ENCODE measurements around the gene CCDC6. TPM values are rescaled to one million over a fixed set of nuclear protein-coding genes. Genes with fewer than 3 reads are reported as not detected.

CCDC6 gene
- total RNA-seq, 1 experiment from 2014 or later: 91.9 TPM

GRCh38 chr10:59762505-59762904, 143.9 kb downstream of the CCDC6 start:
- Histone ChIP-seq H3K4me1 (replicated peaks; ENCODE audit: insufficient read depth) (no peaks in the 10 kb centered on the region), H3K4me3 (no peak overlapping the region), H3F3A (ENCODE audit: insufficient read depth, low read depth) (no peaks in the 10 kb centered on the region), H4K20me1 (ENCODE audit: insufficient read depth) (no peaks in the 10 kb centered on the region), H3K36me3 (ENCODE audit: low read depth) (no peaks in the 10 kb centered on the region), H3K9me3 (ENCODE audit: insufficient read depth, low read depth) (no peaks in the 10 kb centered on the region; the same call in 1 of the 2 replicates), H3K9me2 (ENCODE audit: insufficient read depth) (no peaks in the 10 kb centered on the region), H3K27ac (no peak overlapping the region), H3K27me3 (ENCODE audit: insufficient read depth, low read depth) (no peaks in the 10 kb centered on the region; the same call in 1 of the 2 replicates), H3K79me2 (ENCODE audit: low read depth) (no peaks in the 10 kb centered on the region), H3K4me2 (no peak overlapping the region), H2AFZ (no peak overlapping the region; the same call in 1 of the 2 replicates)
- TF ChIP-seq EZH2 (IDR thresholded peaks at IDR 0.05; ENCODE audit: low read depth) (no peak), CTCF (conservative IDR thresholded peaks at IDR 0.05) (no peak)
- intact Hi-C loops (cut with micrococcal nuclease; ENCODE audit: unreplicated experiment): no loop called here
- BruUV-seq (replicated peaks): no TSS peak
- POLR2A ChIA-PET (ENCODE audit: unreplicated experiment): no interaction called here
- CTCF ChIA-PET: no interaction called here
- DNase-seq: no peak

DNA sequence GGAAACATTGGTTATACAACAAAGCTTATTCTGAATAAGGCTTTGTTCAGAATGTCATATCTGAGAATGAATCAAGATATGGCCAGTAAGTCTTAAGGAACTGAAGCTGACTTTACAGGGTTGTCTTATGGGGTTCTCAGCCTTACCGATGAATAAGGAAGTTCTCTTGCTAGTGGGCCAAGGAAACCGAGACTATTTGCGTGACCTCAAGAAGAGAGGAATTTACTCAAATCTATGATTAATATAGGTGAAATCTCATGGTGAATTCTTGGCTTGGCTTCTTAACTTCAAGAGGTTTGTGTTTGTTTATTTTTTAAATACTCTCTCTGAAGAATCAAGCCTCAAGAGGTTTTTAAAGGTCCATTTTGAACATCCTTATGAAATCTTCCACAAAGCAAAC, 148.4 kb downstream of the CCDC6 start:
- no peaks in the 10 kb centered on the region; the same call in 1 of the 2 replicates for H3K27me3 ChIP-seq (ENCODE audit: insufficient read depth, low read depth)
- DNase-seq: peak in 1 of 2 experiments; percentile 52
- no peaks in the 10 kb centered on the region for H3K36me3 ChIP-seq (ENCODE audit: low read depth)
- H2AFZ ChIP-seq: no peak overlapping the region
- no peak overlapping the region for H3K27ac ChIP-seq
- H3K79me2 ChIP-seq (ENCODE audit: low read depth): no peaks in the 10 kb centered on the region
- H3F3A ChIP-seq (ENCODE audit: insufficient read depth, low read depth): no peaks in the 10 kb centered on the region
- H3K9me2 ChIP-seq (ENCODE audit: insufficient read depth): no peaks in the 10 kb centered on the region
- TF ChIP-seq CTCF (conservative IDR thresholded peaks at IDR 0.05): no peak
- TF ChIP-seq EZH2 (IDR thresholded peaks at IDR 0.05; ENCODE audit: low read depth): no peak
- CTCF ChIA-PET: no interaction called here
- no TSS peak for BruUV-seq (replicated peaks)
- no peak overlapping the region for H3K4me2 ChIP-seq
- POLR2A ChIA-PET (ENCODE audit: unreplicated experiment): no interaction called here
- intact Hi-C loops (cut with micrococcal nuclease; ENCODE audit: unreplicated experiment): no loop called here
- no peak overlapping the region for H3K4me3 ChIP-seq
- H3K9me3 ChIP-seq (ENCODE audit: insufficient read depth, low read depth): no peaks in the 10 kb centered on the region; the same call in 1 of the 2 replicates
- H4K20me1 ChIP-seq (ENCODE audit: insufficient read depth): no peaks in the 10 kb centered on the region
- no peaks in the 10 kb centered on the region for H3K4me1 ChIP-seq (replicated peaks; ENCODE audit: insufficient read depth)

DNA sequence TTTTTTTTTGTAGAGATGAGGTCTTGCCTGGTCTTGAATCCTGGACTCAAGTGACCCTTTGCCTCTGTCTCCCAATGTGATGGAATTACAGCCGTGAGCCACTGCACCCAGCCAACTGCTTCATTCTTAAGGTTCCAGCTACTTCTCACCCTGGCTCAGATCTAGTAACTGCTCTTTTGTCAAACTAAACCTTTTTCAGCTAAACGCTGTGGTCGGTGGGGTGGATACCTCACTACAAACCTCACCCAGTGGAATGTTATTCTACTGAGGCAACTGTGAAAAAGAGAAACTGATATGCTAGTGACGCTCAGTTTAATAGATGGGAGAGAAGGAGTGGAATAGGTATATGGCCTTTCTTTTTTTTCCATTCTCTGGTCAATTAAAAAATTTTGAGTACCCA, 151.4 kb downstream of the CCDC6 start:
- no peak overlapping the region for H3K27ac ChIP-seq
- no peaks in the 10 kb centered on the region for H3K9me2 ChIP-seq (ENCODE audit: insufficient read depth)
- no TSS peak for BruUV-seq (replicated peaks)
- no peaks in the 10 kb centered on the region for H3K9me3 ChIP-seq (ENCODE audit: insufficient read depth, low read depth)
- no peaks in the 10 kb centered on the region for H3K36me3 ChIP-seq (ENCODE audit: low read depth)
- H3K79me2 ChIP-seq (ENCODE audit: low read depth): no peaks in the 10 kb centered on the region
- H2AFZ ChIP-seq: no peak overlapping the region
- CTCF ChIA-PET: no interaction called here
- H4K20me1 ChIP-seq (ENCODE audit: insufficient read depth): no peaks in the 10 kb centered on the region
- no peak overlapping the region for H3K4me2 ChIP-seq
- intact Hi-C loops (cut with micrococcal nuclease; ENCODE audit: unreplicated experiment): no loop called here
- no peak overlapping the region for H3K4me3 ChIP-seq
- no peaks in the 10 kb centered on the region for H3F3A ChIP-seq (ENCODE audit: insufficient read depth, low read depth)
- H3K27me3 ChIP-seq (ENCODE audit: insufficient read depth, low read depth): no peaks in the 10 kb centered on the region
- TF ChIP-seq CTCF (conservative IDR thresholded peaks at IDR 0.05) (no peak), EZH2 (IDR thresholded peaks at IDR 0.05; ENCODE audit: low read depth) (no peak)
- no peaks in the 10 kb centered on the region for H3K4me1 ChIP-seq (replicated peaks; ENCODE audit: insufficient read depth)
- POLR2A ChIA-PET (ENCODE audit: unreplicated experiment): no interaction called here
- DNase-seq: no peak
